HG03460 (cell line): ENCODE results near the gene HIPK3.

Experiments
- ATAC-seq: cut with Tn5 transposase; IDR thresholded peaks from one replicate; pipeline ENCODE4 v1.9.1; 2021; ENCODE audit not compliant: unreplicated experiment

Gene HIPK3

DNA sequence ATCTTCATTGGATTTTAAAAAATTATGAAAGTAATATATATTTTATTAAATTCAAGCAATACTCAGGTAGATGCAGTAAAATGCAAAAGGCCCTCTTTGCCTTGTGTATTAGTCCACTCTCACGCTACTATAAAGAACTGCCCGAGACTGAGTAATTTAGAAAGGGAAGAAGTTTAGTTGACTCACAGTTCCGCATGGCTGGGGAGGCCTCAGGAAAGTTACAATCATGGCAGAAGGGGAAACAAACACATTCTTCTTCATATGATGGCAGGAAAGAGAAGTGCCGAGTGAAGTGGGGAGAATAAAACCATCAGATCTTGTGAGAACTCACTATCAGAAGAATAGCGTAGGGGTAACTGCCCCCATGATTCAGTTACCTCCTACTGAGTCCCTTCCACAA is 130.8 kb downstream of the HIPK3 start:
- ATAC-seq: no peak

DNA sequence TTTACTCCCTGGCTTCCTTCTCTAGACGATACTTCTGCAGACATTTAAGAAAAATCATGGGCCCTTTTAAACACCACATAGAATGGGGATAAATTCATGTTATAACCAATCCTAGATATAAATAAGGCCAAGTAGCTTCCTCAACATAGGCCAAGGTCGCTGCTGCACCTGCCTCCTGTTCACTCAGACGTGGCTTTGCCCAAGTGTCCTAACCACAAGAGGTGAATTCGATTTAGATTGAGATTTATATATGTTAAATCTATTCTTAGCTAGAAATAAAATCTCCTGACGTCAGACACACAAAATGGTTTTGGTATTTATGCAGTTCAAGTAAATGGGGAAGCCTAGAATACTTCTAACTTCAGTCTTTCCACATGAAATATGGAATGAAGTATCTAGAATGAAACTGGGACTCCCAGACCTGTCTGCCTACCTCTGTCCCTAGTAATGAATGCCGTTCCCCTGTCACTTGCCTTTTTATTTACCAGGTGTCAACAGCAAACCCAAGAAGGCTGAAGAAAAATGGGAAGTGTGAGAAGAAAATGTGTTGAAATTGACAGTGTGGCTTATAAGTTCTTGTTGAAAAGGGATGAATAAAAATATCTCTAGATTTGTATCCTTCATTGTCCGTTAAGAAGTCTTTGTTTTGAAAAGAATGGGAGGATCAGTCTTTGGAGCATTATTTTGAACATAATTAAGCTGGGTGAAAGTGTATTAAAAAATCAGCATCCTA is 131.8 kb downstream of the HIPK3 start:
- ATAC-seq: no peak

DNA sequence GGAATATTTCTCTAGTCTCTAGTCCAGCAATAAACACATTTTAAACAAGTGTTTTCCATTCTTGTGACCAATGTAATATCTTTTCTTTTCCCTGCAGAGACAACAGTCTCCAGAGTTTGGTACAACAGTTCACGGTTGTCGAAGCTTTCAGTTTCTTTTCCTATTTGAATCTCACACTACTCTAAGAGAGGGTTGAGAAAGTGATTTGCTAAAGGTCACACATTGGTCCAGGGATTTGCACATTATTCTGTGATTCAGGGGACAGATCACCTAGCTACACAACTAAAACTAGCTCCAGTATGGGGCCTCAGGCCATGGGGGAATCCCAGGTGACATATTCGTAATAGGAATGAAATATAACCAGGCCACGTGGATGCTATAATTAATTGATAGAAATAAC is 132.5 kb downstream of the HIPK3 start:
- ATAC-seq: no peak

DNA sequence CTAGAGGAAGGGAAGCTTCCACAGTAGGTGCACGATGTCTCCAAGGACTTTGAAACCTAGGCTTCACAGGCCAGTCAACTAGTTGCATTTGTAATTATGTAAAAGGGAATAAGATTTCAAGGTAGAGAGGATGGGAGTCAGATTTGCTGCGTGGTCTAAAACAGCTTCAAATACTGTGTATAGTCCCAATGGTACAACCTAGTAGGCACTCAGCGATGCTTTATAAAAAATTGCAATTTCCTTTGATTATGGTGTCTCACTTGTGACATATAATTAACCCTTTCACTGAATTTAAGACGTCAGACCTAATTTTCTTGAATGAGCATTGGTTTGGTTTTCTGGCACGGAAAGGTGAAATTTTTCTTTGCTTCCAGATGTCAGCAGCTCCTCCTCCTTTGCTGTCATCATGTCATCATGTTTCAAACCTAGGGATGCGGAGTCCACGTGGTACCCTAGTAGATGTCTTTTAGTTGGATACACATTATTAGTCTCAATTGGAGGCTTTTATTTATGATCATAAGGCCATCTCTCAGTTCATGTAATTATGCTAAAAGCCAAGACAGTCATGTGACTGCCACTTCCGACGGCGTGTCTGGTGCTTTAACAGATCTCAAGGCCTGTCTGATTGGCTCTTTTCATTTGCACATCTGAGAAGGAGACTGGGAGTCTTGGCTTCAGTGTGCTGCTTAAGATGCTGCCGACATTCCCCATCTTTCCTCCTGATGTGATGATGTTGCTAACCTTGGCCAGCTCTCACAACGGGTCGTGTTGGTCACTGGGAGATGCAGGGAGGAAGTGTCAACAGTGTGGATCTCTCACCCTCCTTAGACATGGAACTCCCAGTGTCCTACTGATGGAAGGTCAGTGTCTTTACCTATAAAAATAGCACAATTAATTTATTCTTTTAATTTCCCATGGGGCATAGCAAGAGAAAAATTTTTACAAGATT is 134.0 kb downstream of the HIPK3 start:
- ATAC-seq: no peak

DNA sequence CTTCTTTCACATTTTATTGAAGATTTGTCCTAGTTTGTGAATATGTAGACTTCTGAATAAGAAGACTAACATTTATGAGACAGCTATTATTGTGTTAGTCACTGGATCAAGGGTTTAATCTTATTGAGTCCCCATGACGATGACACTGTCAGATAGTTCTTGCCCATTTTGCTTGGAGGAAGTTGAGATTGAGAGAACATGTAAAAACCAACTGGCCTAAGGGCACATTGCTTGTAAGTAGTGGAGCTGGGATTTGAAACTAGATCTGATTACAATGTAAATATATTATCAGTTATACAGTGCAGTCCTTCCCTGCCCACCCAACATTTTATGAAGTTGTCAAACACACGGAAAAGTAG is 134.7 kb downstream of the HIPK3 start:
- ATAC-seq: no peak

DNA sequence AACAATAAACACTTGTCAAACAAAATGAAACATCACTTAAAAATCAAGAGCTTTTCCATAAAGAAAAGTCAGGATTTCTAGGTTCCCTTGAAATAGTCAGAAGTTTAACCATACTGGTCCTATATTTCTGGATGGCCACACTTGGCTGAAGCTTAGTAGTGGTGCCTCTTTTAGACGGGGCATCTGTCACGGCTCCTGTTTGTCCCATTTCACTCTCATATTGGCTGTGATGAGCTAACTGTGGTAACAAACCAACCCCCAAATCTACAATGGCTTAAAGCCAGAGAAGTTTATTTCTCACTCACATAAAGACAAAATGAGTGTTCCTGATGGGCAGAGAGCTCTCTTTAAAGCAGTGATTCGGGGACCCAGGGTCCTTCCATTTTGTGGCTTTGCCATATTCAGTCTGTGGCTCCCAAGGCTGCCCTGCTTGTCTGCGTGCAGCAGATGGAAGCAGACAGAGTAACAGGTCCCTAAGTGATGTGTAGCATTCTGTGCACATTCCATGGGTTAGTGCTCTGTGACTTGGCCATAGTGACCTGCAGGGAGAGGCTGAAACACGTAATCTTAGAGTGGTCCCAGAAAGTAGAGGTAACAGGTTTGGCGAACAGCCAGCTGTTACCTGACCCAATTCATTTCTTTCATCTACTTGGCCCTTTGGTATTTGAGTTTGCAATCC is 137.4 kb downstream of the HIPK3 start:
- no peak for ATAC-seq

DNA sequence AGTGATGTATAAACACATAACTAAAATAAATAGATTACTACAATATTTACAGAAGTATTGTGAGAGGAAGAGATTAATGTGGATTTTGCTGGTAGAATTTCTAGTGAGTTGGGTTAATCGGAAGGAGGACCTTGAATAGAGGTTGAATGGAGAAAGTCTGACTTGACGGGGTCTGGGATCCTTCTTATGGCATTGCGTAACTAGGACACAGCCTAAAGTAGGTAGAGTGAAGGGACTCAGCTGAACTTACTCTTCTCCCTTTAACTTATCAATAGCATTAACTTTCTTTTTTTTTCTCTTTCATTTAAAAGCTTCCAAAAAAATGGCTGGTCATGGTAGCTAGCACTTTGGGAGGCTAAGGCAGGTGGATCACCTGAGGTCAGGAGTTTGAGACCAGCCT is 139.2 kb downstream of the HIPK3 start:
- no peak for ATAC-seq

DNA sequence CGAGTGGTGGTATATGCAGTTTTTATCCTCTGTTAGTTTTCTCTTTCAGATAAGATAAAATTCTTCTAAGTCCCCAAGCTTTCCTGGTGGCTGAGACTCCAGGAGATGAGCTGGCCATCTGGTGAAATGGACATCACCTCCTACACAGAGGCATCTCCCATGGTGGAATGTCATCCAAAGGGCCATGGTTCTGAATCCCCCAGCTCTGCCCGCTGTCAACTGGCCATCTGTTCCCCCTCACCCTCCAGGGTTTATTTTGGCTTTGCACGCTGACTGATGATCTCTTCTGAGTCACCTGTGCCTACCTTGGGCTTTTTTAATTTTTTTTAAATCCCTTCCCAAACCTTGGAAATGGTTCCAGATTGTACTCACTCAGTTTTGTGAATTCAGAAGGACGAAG is 142.2 kb downstream of the HIPK3 start:
- ATAC-seq: no peak

DNA sequence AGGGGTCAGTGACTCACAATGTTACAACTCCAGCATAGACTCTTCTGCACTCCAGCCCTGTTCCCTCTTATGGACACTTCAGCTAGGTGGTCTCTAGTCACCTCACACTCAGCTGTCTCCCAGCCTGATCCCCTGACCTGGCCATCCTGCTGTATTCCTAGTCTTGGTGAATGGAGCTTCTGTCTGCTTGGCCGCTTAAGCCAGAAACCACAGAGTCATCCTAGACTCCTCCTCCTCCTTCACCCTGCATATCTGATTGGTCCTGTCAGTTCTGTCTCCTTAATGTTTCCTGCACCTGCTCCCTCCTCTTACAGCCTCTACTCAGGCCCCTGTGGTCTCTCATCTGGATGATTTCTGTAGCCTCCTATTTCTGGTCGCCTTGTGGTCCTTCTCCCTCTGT is 144.9 kb downstream of the HIPK3 start:
- ATAC-seq: no peak

DNA sequence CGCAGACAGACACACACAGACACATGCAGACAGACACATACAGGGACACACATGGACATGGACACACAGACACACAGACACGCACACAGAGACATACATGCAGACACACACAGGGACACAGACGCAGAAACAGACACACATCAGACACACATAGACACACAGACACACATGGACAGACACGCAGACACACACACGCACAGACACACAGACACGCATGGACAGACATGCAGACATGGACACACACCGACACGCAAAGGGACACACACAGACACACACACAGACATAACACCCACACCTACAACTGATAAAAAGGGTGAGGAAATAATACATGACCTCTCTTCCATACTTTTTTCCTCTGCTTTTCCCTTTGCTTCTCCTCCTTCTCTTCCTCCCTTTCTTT is 146.2 kb downstream of the HIPK3 start:
- ATAC-seq: no peak

DNA sequence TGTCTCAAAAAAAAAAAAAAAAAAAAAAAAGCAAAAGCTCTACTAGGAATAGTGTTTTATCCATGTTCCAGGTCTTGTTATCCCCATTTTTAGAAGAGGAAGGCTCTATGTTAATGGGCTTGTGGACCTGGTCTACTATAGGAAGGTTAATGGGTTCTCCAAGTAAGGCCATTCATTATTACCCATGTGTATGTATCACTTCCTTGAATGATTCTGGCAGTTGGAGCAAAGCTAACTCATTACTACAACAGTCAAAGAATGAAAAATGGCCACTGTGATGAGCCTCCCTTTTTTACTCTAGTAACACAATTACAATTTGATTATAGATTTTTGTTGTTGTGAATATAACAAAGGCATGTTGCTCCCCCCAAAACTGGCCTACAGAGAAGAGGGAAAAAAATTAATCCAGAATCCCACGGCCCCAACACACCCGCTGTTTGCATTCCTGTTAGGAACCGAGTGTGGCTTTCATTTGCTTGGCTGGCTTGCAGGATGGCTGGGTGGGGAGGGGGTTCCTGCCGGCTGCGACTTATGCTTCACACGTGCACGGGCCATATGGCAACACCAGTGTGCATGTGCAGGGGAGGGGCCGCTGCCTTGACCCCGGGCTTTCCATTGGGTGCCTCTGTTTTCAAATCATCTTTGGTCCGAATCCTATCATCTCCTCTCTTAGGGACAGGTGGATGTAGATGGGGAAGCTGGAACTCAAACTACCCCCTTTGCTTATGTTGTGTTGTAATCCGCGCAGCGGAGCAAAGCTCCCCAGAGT is 148.8 kb downstream of the HIPK3 start:
- no peak for ATAC-seq
